DND-41 (cell line): ENCODE results near the gene SFXN1.

Source experiments
- ATAC-seq: fragments of 200-7000 bp; cut with Tn5 transposase; 3 replicates; pipeline ENCODE4 v1.9.1; 2021; ENCODE audit warnings: low read depth; ENCODE audit not compliant: insufficient read depth
- DNase-seq: peaks from one replicate; pipeline ENCODE4 v3.0.0-alpha.2; 2020
- H2AFZ ChIP-seq: 2 replicates; pipeline ENCODE4 v1.6.0; 2012; ENCODE audit warnings: low read depth, low read length
- H3K27ac ChIP-seq: 2 replicates; pipeline ENCODE4 v1.5.1; 2012; ENCODE audit warnings: low read length, inconsistent platforms
- H3K27me3 ChIP-seq: fragments of 200-600 bp; sonication (generic); 2 replicates; pipeline ENCODE4 v1.6.0; 2012; ENCODE audit warnings: low read length, mild to moderate bottlenecking, inconsistent platforms; ENCODE audit not compliant: insufficient read depth, poor library complexity
- H3K36me3 ChIP-seq: 2 replicates; pipeline ENCODE4 v1.5.1; 2012; ENCODE audit warnings: low read length, inconsistent platforms; ENCODE audit not compliant: insufficient read depth
- H3K4me1 ChIP-seq: 2 replicates; pipeline ENCODE4 v1.5.1; 2012; ENCODE audit warnings: mild to moderate bottlenecking, low read length; ENCODE audit not compliant: insufficient read depth
- H3K4me2 ChIP-seq: 2 replicates; pipeline ENCODE4 v1.6.0; 2012; ENCODE audit warnings: mild to moderate bottlenecking, moderate library complexity, low read length, inconsistent platforms; ENCODE audit not compliant: insufficient read depth
- H3K4me3 ChIP-seq, 2 experiments: fragments of 200-600 bp in 1 of 2; shearing (Covaris generic) in 1 of 2; 2 replicates each; pipeline ENCODE4 v1.5.1; 2012 to 2016; ENCODE audit warnings: inconsistent platforms in 2 of 2, low read length in 2 of 2, mild to moderate bottlenecking in 2 of 2, low read depth in 1 of 2, moderate library complexity in 1 of 2
- H3K79me2 ChIP-seq: 2 replicates; pipeline ENCODE4 v1.6.0; 2012; ENCODE audit warnings: low read length, inconsistent platforms; ENCODE audit not compliant: insufficient read depth
- H3K9ac ChIP-seq: 2 replicates; pipeline ENCODE4 v1.6.0; 2012; ENCODE audit warnings: low read depth, mild to moderate bottlenecking, inconsistent platforms, low read length, moderate library complexity
- H3K9me3 ChIP-seq: 2 replicates; pipeline ENCODE4 v1.5.1; 2012; ENCODE audit warnings: low read length, moderate library complexity, mild to moderate bottlenecking, inconsistent platforms; ENCODE audit not compliant: insufficient read depth, severe bottlenecking
- H4K20me1 ChIP-seq: 2 replicates; pipeline ENCODE4 v1.6.0; 2012; ENCODE audit warnings: low read length; ENCODE audit not compliant: insufficient read depth
- EZH2 ChIP-seq: IDR thresholded peaks from 3 replicates; pipeline ENCODE4 v1.6.1; 2012; ENCODE audit warnings: borderline replicate concordance, low read depth, mild to moderate bottlenecking, moderate library complexity, low read length, inconsistent platforms; ENCODE audit not compliant: severe bottlenecking
- TF ChIP-seq, protein P1 (sequence below): IDR thresholded peaks from 2 replicates; pipeline ENCODE4 v1.5.1; 2012; ENCODE audit warnings: borderline replicate concordance, low read length, moderate library complexity, mild to moderate bottlenecking; ENCODE audit not compliant: poor library complexity, severe bottlenecking; ENCODE audit errors: extremely low read depth

Gene SFXN1

GRCh38 chr5:175521313-175521833 lies 43.0 kb downstream of the SFXN1 start:
- no peaks in the 10 kb centered on the region for H3K27me3 ChIP-seq
- H3K4me1 ChIP-seq = no peaks in the 10 kb centered on the region
- no peak overlapping the region for H3K27ac ChIP-seq
- DNase-seq (no peak), ATAC-seq (peak; percentile 65; the same call in 2 of the 3 replicates)
- no peaks in the 10 kb centered on the region for H4K20me1 ChIP-seq
- peaks cover 86% of the 10 kb centered on the region for H3K36me3 ChIP-seq
- TF ChIP-seq EZH2 = no peak
- TF ChIP-seq, protein P1, sequence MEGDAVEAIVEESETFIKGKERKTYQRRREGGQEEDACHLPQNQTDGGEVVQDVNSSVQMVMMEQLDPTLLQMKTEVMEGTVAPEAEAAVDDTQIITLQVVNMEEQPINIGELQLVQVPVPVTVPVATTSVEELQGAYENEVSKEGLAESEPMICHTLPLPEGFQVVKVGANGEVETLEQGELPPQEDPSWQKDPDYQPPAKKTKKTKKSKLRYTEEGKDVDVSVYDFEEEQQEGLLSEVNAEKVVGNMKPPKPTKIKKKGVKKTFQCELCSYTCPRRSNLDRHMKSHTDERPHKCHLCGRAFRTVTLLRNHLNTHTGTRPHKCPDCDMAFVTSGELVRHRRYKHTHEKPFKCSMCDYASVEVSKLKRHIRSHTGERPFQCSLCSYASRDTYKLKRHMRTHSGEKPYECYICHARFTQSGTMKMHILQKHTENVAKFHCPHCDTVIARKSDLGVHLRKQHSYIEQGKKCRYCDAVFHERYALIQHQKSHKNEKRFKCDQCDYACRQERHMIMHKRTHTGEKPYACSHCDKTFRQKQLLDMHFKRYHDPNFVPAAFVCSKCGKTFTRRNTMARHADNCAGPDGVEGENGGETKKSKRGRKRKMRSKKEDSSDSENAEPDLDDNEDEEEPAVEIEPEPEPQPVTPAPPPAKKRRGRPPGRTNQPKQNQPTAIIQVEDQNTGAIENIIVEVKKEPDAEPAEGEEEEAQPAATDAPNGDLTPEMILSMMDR = no peak
- no peak overlapping the region for H3K4me3 ChIP-seq
- H3K9me3 ChIP-seq = no peaks in the 10 kb centered on the region
- H3K4me2 ChIP-seq = no peak overlapping the region
- no peaks in the 10 kb centered on the region for H3K79me2 ChIP-seq
- no peak overlapping the region for H3K9ac ChIP-seq
- no peak overlapping the region for H2AFZ ChIP-seq

DNA sequence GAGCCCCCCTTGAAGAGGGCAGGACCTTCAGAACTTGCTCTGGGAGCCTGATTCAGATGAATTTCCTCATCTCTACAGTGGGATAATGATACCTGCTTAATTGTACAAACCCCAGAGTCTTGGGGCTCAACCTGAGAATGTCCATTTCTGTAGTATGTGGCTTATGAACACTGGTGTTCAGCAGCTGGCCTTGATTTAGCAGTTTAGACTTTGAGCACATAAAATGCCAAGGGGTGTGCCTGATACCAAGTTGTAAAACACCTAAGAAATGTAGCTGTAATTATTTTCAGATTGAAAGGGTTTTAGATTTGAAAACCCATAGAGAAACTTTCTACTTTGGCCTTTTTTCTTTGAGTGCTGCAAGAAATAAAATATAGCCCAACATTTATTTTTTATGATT lies 44.9 kb downstream of the SFXN1 start:
- Histone ChIP-seq H3K36me3 (peaks cover 81% of the 10 kb centered on the region), H3K27ac (no peak overlapping the region)
- TF ChIP-seq, protein P1 = no peak
- no peak for TF ChIP-seq EZH2

GRCh38 chr5:175524211-175524610 lies 45.9 kb downstream of the SFXN1 start:
- Histone ChIP-seq H3K4me1 (no peaks in the 10 kb centered on the region), H3K4me3 (no peak overlapping the region), H3K79me2 (no peaks in the 10 kb centered on the region), H3K27ac (no peak overlapping the region), H3K9ac (no peak overlapping the region), H3K9me3 (no peaks in the 10 kb centered on the region), H3K36me3 (peaks cover 78% of the 10 kb centered on the region), H3K27me3 (no peaks in the 10 kb centered on the region), H2AFZ (no peak overlapping the region), H4K20me1 (peaks cover 3% of the 10 kb centered on the region; the same call in 1 of the 2 replicates), H3K4me2 (no peak overlapping the region)
- DNase-seq = no peak
- TF ChIP-seq EZH2 = no peak
- TF ChIP-seq, protein P1 = no peak
- no peak for ATAC-seq

More for the DNA sequence above, 44.9 kb downstream of the SFXN1 start:
- no peak overlapping the region for H3K4me3 ChIP-seq
- no peak overlapping the region for H3K9ac ChIP-seq
- H2AFZ ChIP-seq = no peak overlapping the region
- no peak for DNase-seq
- no peaks in the 10 kb centered on the region for H3K79me2 ChIP-seq
- ATAC-seq = no peak
- no peaks in the 10 kb centered on the region for H3K4me1 ChIP-seq
- H3K4me2 ChIP-seq = no peak overlapping the region
- no peaks in the 10 kb centered on the region for H3K27me3 ChIP-seq
- no peaks in the 10 kb centered on the region for H3K9me3 ChIP-seq
- H4K20me1 ChIP-seq = no peaks in the 10 kb centered on the region
